Nephron (organoid): ENCODE measurements around the gene OSBPL1A.

Experiments
- H3K27ac Mint-ChIP-seq, 3 experiments: 2 replicates each; pipeline ENCODE4 v1.8.0; 2020; ENCODE audit warnings: mixed read lengths in 3 of 3, mild to moderate bottlenecking in 2 of 3, moderate library complexity in 1 of 3
- H3K27me3 Mint-ChIP-seq: 2 replicates; pipeline ENCODE4 v1.8.0; 2021; ENCODE audit warnings: low read depth, mild to moderate bottlenecking, moderate library complexity, mixed read lengths
- H3K36me3 Mint-ChIP-seq: 2 replicates; pipeline ENCODE4 v1.8.0; 2020; ENCODE audit warnings: low read depth, mixed read lengths
- H3K4me1 Mint-ChIP-seq: 2 replicates; pipeline ENCODE4 v1.8.0; 2020; ENCODE audit warnings: mixed read lengths
- H3K4me3 Mint-ChIP-seq, 3 experiments: 2 replicates each; pipeline ENCODE4 v1.8.0; 2020; ENCODE audit warnings: mild to moderate bottlenecking in 3 of 3, mixed read lengths in 3 of 3, moderate library complexity in 2 of 3
- H3K9me3 Mint-ChIP-seq: 2 replicates; pipeline ENCODE4 v1.8.0; 2020; ENCODE audit warnings: mixed read lengths
- TF ChIP-seq, protein P1 (sequence below), 3 experiments: fragments of 200-600 bp; sonication (generic); IDR thresholded peaks; one replicate each; pipeline ENCODE4 v1.5.0; 2021; ENCODE audit warnings: antibody characterized with exemption in 3 of 3; ENCODE audit not compliant: unreplicated experiment in 3 of 3

The OSBPL1A gene

DNA sequence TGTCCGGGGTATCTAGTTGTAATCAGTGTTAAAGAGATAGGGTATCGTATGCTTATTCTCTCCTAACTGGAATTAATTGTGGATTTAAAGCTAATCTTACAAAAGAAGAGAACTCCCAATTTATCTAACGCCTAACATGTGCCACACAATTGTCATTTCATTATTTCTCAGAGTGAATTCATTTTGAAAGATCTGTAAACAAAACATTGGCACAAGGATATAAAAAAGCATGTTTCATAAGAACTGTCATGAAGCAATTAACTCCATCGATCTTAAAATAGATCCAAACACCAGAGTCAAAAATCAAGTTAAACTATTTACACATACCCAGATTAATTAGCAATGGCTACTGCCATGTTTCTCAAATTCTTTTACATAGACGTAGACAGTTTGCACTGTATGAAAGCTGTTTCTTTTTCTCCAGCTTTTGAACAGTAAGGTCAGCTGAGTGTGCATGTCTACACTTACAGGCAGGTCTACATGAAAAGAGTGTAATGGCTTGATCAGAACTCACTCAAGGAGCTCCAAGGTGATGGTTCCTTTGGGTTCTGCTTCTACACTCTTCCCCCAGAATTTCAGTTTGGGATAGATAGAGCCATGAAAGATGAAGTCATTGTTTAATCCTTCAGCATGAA lies 220.0 kb downstream of the OSBPL1A start:
- Mint-ChIP-seq H3K36me3 (peaks cover 28% of the 10 kb centered on the region), H3K4me1 (no peaks in the 10 kb centered on the region), H3K27ac (no peak overlapping the region), H3K9me3 (no peaks in the 10 kb centered on the region), H3K27me3 (no peaks in the 10 kb centered on the region), H3K4me3 (no peak overlapping the region)
- TF ChIP-seq, protein P1, sequence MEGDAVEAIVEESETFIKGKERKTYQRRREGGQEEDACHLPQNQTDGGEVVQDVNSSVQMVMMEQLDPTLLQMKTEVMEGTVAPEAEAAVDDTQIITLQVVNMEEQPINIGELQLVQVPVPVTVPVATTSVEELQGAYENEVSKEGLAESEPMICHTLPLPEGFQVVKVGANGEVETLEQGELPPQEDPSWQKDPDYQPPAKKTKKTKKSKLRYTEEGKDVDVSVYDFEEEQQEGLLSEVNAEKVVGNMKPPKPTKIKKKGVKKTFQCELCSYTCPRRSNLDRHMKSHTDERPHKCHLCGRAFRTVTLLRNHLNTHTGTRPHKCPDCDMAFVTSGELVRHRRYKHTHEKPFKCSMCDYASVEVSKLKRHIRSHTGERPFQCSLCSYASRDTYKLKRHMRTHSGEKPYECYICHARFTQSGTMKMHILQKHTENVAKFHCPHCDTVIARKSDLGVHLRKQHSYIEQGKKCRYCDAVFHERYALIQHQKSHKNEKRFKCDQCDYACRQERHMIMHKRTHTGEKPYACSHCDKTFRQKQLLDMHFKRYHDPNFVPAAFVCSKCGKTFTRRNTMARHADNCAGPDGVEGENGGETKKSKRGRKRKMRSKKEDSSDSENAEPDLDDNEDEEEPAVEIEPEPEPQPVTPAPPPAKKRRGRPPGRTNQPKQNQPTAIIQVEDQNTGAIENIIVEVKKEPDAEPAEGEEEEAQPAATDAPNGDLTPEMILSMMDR (IDR thresholded peaks at IDR 0.05; ENCODE audit: unreplicated experiment in 3 of 3), result no peak

DNA sequence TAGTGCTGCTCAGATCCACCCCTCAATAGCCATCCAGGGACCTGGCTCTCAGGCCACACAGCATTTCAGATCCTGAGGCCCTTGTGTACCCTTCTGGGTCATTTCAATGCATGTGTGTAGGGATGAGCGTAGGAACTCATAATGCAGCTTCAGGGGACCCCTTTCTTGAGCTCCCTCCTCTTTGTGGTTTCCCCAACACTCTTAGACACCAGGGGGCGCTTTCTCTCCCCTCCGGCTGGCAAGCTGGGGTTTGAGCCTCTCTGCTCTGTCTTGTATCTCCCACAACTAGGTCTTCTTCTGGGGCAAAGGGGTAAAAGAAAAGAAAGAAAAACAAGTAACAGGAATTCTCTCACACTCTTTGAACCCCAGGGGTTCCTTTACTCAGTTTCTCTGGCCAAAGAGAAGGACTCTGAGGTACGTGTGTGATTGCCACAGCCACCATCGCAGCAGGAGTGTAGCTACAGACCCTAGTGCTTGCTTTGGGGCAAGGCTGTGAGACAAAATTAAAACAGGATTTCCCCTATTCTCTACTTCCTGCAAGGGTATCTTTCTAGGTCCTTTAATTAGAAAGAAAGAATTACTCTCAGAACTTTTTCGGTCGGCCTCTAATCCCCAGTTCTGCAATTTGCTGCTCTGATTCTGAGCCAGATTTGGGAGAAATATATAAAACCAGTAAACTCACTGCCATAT lies 220.8 kb downstream of the OSBPL1A start:
- H3K9me3 Mint-ChIP-seq, result no peaks in the 10 kb centered on the region
- TF ChIP-seq, protein P1 (IDR thresholded peaks at IDR 0.05; ENCODE audit: unreplicated experiment in 3 of 3), result peak; percentile 45 to 61 (median 46)
- no peak overlapping the region for H3K27ac Mint-ChIP-seq
- no peaks in the 10 kb centered on the region for H3K27me3 Mint-ChIP-seq
- peaks cover 29% of the 10 kb centered on the region for H3K36me3 Mint-ChIP-seq
- no peaks in the 10 kb centered on the region for H3K4me1 Mint-ChIP-seq
- no peak overlapping the region for H3K4me3 Mint-ChIP-seq

DNA sequence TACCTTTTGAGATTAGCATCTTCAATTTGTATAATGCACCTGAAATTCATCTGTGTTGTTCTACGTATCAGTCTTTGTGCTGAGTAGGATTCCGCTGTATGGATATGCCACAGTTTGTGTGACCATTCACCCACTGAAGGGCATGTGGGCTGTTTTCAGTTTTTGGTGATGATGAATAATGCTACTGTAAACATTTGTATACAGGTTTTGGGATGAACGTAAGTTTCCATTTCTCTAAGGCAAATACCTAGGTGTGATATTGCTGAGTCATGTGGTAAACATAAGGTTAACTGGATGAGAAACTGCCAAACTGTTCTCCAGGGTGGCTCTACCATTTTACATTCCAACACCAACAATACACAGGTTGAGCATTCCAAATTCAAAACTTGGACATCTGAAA lies 223.6 kb downstream of the OSBPL1A start:
- TF ChIP-seq, protein P1 (IDR thresholded peaks at IDR 0.05; ENCODE audit: unreplicated experiment in 3 of 3), result no peak
- no peak overlapping the region for H3K4me3 Mint-ChIP-seq
- no peaks in the 10 kb centered on the region for H3K27me3 Mint-ChIP-seq
- no peaks in the 10 kb centered on the region for H3K9me3 Mint-ChIP-seq
- H3K27ac Mint-ChIP-seq, result no peak overlapping the region
- H3K36me3 Mint-ChIP-seq, result peaks cover 37% of the 10 kb centered on the region
- H3K4me1 Mint-ChIP-seq, result no peaks in the 10 kb centered on the region

DNA sequence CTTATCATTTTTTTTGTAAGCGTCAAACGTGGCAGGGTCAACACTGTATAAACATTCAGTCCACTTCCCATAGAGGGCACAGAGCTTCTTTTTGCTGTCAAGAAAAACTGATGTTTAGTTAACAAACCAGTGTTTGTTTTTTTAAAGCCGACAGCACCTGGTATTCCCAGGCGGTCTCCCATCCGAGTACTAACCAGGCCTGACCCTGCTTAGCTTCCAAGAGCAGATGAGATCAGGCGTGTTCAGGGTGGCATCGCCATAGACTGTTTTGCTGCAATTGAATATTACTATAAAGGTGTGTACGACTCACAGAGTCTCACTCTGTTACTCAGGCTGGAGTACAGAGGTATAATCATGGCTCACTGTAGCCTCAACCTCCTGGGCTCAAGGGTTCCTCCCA lies 227.3 kb downstream of the OSBPL1A start:
- H3K9me3 Mint-ChIP-seq, result no peaks in the 10 kb centered on the region
- peaks cover 54% of the 10 kb centered on the region for H3K36me3 Mint-ChIP-seq
- no peak overlapping the region for H3K4me3 Mint-ChIP-seq
- TF ChIP-seq, protein P1 (IDR thresholded peaks at IDR 0.05; ENCODE audit: unreplicated experiment in 3 of 3), result no peak
- H3K27ac Mint-ChIP-seq, result no peak overlapping the region
- H3K4me1 Mint-ChIP-seq, result no peaks in the 10 kb centered on the region
- no peaks in the 10 kb centered on the region for H3K27me3 Mint-ChIP-seq

DNA sequence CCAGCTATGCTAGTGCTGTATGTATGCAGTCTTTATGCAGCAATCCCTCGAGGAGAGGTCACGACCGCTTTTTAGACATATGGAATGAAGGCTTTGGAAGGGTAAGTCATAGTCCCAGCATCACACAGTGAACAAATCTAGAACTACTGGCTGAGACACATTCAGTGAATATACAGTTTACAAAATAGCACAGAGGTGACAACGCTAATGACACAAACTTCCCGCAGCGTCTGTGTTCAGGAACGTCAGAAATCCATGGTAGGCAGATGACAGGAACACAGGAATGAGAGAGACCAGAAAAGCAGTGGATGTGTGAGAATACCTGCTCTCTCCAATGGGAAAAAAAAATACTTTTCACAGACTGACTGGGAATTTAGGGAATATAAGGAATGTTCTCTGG lies 229.1 kb downstream of the OSBPL1A start:
- TF ChIP-seq, protein P1 (IDR thresholded peaks at IDR 0.05; ENCODE audit: unreplicated experiment in 3 of 3), result no peak
- Mint-ChIP-seq H3K9me3 (no peaks in the 10 kb centered on the region), H3K27ac (no peak overlapping the region), H3K36me3 (peaks cover 63% of the 10 kb centered on the region), H3K4me3 (no peak overlapping the region), H3K27me3 (no peaks in the 10 kb centered on the region), H3K4me1 (no peaks in the 10 kb centered on the region)

DNA sequence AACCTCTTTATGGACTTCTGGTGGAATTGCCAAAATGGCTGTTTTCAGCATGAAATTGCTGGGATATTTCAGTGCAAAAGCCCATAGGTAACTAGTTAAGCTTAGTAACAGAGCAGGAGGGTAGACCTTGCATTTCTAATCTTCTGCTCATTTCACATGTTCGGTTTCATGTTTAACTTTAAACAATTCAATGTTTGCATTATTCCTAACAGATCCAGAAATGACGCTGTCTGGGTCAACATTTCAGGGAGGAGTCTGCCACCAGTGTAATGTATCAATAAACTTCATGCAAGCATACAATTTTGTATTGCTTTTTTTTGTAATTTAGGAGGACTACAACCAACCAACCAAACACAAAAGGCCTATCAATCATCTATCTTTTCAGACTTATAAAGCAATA lies 236.3 kb downstream of the OSBPL1A start:
- Mint-ChIP-seq H3K27ac (no peak overlapping the region), H3K36me3 (peaks cover 69% of the 10 kb centered on the region), H3K9me3 (no peaks in the 10 kb centered on the region), H3K4me1 (peaks cover 8% of the 10 kb centered on the region), H3K27me3 (no peaks in the 10 kb centered on the region), H3K4me3 (no peak overlapping the region)
- TF ChIP-seq, protein P1 (IDR thresholded peaks at IDR 0.05; ENCODE audit: unreplicated experiment in 3 of 3), result no peak
